HL-60 (cell line): ENCODE data around the gene SPG21.

ENCODE experiments used
- DNase-seq, 2 experiments: peaks; one replicate each; pipeline ENCODE4 v3.0.0-alpha.2; 2010 to 2020; ENCODE audit warnings: low read depth in 1 of 2, low spot score in 1 of 2
- H3K27ac ChIP-seq: fragments of 250-450 bp; sonication (Bioruptor Pico); replicated peaks from 2 replicates; pipeline ENCODE4 v1.5.1; 2020; ENCODE audit warnings: mild to moderate bottlenecking, moderate library complexity
- H3K27me3 ChIP-seq: fragments of 250-450 bp; sonication (Bioruptor Pico); 2 replicates; pipeline ENCODE4 v1.5.1; 2021; ENCODE audit warnings: mild to moderate bottlenecking, moderate library complexity; ENCODE audit not compliant: insufficient read depth, poor library complexity, severe bottlenecking
- H3K4me3 ChIP-seq: replicated peaks from 2 replicates; pipeline ENCODE4 v1.5.1; 2011; ENCODE audit warnings: mild to moderate bottlenecking, control low read depth, low read length; ENCODE audit not compliant: insufficient read depth
- CTCF ChIP-seq: IDR thresholded peaks from one replicate; pipeline ENCODE4 v1.5.1; 2011; ENCODE audit warnings: low read length, control low read depth, inconsistent platforms; ENCODE audit not compliant: insufficient read depth
- GABPA ChIP-seq: IDR thresholded peaks from 2 replicates; pipeline ENCODE4 v1.6.1; 2012; ENCODE audit warnings: low read depth
- POLR2AphosphoS5 ChIP-seq: IDR thresholded peaks from 2 replicates; pipeline ENCODE4 v1.6.1; 2012; ENCODE audit warnings: low read depth
- REST ChIP-seq: IDR thresholded peaks from 2 replicates; pipeline ENCODE4 v1.6.1; 2012; ENCODE audit warnings: low read depth; ENCODE audit not compliant: insufficient replicate concordance
- SPI1 ChIP-seq: IDR thresholded peaks from 2 replicates; pipeline ENCODE4 v1.6.1; 2012; ENCODE audit warnings: low read depth, mild to moderate bottlenecking, borderline replicate concordance

The SPG21 gene

GRCh38 chr15:64979252-64979710 is 10.4 kb downstream of the SPG21 start:
- Histone ChIP-seq H3K4me3 (no peak overlapping the region), H3K27me3 (no peaks in the 10 kb centered on the region), H3K27ac (no peak overlapping the region)
- DNase-seq: no peak
- TF ChIP-seq GABPA: no peak
- TF ChIP-seq SPI1: no peak
- no peak for TF ChIP-seq CTCF
- TF ChIP-seq REST: no peak

- H3K4me3 ChIP-seq: no peak overlapping the region
- DNase-seq: no peak
- TF ChIP-seq POLR2AphosphoS5 (no peak), CTCF (no peak), REST (no peak), GABPA (no peak), SPI1 (no peak)
- H3K27me3 ChIP-seq: no peaks in the 10 kb centered on the region
- no peak overlapping the region for H3K27ac ChIP-seq
Observed at GRCh38 chr15:64975390-64975789, 14.3 kb downstream of the SPG21 start.

GRCh38 chr15:64970698-64971097 is 19.0 kb downstream of the SPG21 start:
- H3K27me3 ChIP-seq: no peaks in the 10 kb centered on the region
- no peak overlapping the region for H3K4me3 ChIP-seq
- DNase-seq: peak in 1 of 2 experiments; percentile 73
- TF ChIP-seq REST (no peak), POLR2AphosphoS5 (no peak), CTCF (no peak), SPI1 (no peak), GABPA (no peak)
- H3K27ac ChIP-seq: no peak overlapping the region
